ENCODE data around the gene WBP11. TPM values are rescaled to one million over a fixed set of nuclear protein-coding genes. Genes with fewer than 3 reads are reported as not detected.

The WBP11 gene
- total and polyA plus RNA-seq, 4 donors = 9.9 to 16.6 (median 12.2) TPM

- no peak within 1 kb of the TSS for H3K9ac ChIP-seq (ENCODE audit: low read depth in 1 of 2, low read length in 2 of 2)
- peaks cover 0 to 14% (median 2%) of the 10 kb centered on the region in 4 donors for H3K4me1 ChIP-seq (ENCODE audit: control insufficient read depth in 4 of 4, insufficient read depth in 4 of 4, low read length in 3 of 4)
- 93% methylated on average over 3 of the region's 3 CpGs for WGBS
- H3K27me3 ChIP-seq (ENCODE audit: control insufficient read depth in 4 of 4, insufficient read depth in 4 of 4, low read length in 3 of 4) = no peaks in the 10 kb centered on the region
- no peaks in the 10 kb centered on the region for H3K36me3 ChIP-seq (ENCODE audit: control insufficient read depth in 4 of 4, insufficient read depth in 3 of 4, low read depth in 1 of 4, low read length in 3 of 4)
- no peak within 1 kb of the TSS for H3K4me3 ChIP-seq (ENCODE audit: low read depth in 1 of 3, low read length in 3 of 3)
- H3K27ac ChIP-seq (ENCODE audit: low read depth in 1 of 2, low read length in 2 of 2) = no peak within 1 kb of the TSS
- TF ChIP-seq TAF1 (conservative IDR thresholded peaks at IDR 0.05) (no peak), SP1 (IDR thresholded peaks at IDR 0.05) (no peak), ZBTB33 (IDR thresholded peaks at IDR 0.05) (no peak), CTCF (IDR thresholded peaks at IDR 0.05; ENCODE audit: low read depth, low read length, missing input control) (no peak), RAD21 (IDR thresholded peaks at IDR 0.05) (no peak), RXRA (IDR thresholded peaks at IDR 0.05) (no peak), FOXA2 (IDR thresholded peaks at IDR 0.05) (no peak), REST (IDR thresholded peaks at IDR 0.05) (no peak), HNF4A (conservative IDR thresholded peaks at IDR 0.05) (no peak), EGR1 (IDR thresholded peaks at IDR 0.05; ENCODE audit: low read depth in 2 of 2) (no peak), HNF4G (IDR thresholded peaks at IDR 0.05) (no peak), YY1 (IDR thresholded peaks at IDR 0.05) (no peak), ATF3 (IDR thresholded peaks at IDR 0.05) (no peak), GABPA (IDR thresholded peaks at IDR 0.05 in 1 of 2, conservative IDR thresholded peaks at IDR 0.05 in 1 of 2) (no peak), JUND (IDR thresholded peaks at IDR 0.05) (no peak), MAX (IDR thresholded peaks at IDR 0.05) (no peak), FOXA1 (IDR thresholded peaks at IDR 0.05) (no peak), NR2F2 (IDR thresholded peaks at IDR 0.05) (no peak)
- no peaks in the 10 kb centered on the region for H3K9me3 ChIP-seq (ENCODE audit: control insufficient read depth in 4 of 4, low read length in 3 of 4)
- DNase-seq (ENCODE audit: low spot score) = no peak
Observed at GRCh38 chr12:14814014-14814413, 10.7 kb upstream of the WBP11 start, which contains the start of gene SMCO3. TSS of gene SMCO3 (minus strand) at chr12:14814182. CDS start at chr12:14806680, 7,502 bp downstream.
